Measurements from ENCODE around the gene BHMT2. TPM values are rescaled to one million over a fixed set of nuclear protein-coding genes. Genes with fewer than 3 reads are reported as not detected.

Gene BHMT2
- total RNA-seq, 1 donor from 2014 or later = not detected

- Mint-ChIP-seq H3K9me3 (no peaks in the 10 kb centered on the region), H3K4me1 (ENCODE audit: unreplicated experiment) (peaks cover 7% of the 10 kb centered on the region), H3K4me3 (no peak overlapping the region), H3K27ac (no peak overlapping the region), H3K27me3 (peaks cover 43% of the 10 kb centered on the region), H3K36me3 (no peaks in the 10 kb centered on the region)
- DNase-seq (ENCODE audit: extremely low spot score, unreplicated experiment) = no peak
- peak; percentile 27 for TF ChIP-seq CTCF (conservative IDR thresholded peaks at IDR 0.05)
Measured at GRCh38 chr5:79105868-79106267, 36.3 kb downstream of the BHMT2 start.

- H3K27ac Mint-ChIP-seq = no peak overlapping the region
- no peak for TF ChIP-seq CTCF (conservative IDR thresholded peaks at IDR 0.05)
- no peak overlapping the region for H3K4me3 Mint-ChIP-seq
- no peak for DNase-seq (ENCODE audit: extremely low spot score, unreplicated experiment)
- peaks cover 10% of the 10 kb centered on the region for H3K4me1 Mint-ChIP-seq (ENCODE audit: unreplicated experiment)
- no peaks in the 10 kb centered on the region for H3K36me3 Mint-ChIP-seq
- H3K27me3 Mint-ChIP-seq = peaks cover 56% of the 10 kb centered on the region
- H3K9me3 Mint-ChIP-seq = no peaks in the 10 kb centered on the region
Measured at GRCh38 chr5:79107020-79107796, 37.6 kb downstream of the BHMT2 start.

- Mint-ChIP-seq H3K4me3 (no peak overlapping the region), H3K27ac (no peak overlapping the region), H3K9me3 (no peaks in the 10 kb centered on the region), H3K36me3 (peaks cover 3% of the 10 kb centered on the region), H3K27me3 (peaks cover 65% of the 10 kb centered on the region), H3K4me1 (ENCODE audit: unreplicated experiment) (peaks cover 10% of the 10 kb centered on the region)
- no peak for DNase-seq (ENCODE audit: extremely low spot score, unreplicated experiment)
- no peak for TF ChIP-seq CTCF (conservative IDR thresholded peaks at IDR 0.05)
Measured at GRCh38 chr5:79108086-79108485, 38.5 kb downstream of the BHMT2 start.

- no peak overlapping the region for H3K27ac Mint-ChIP-seq
- H3K9me3 Mint-ChIP-seq = no peaks in the 10 kb centered on the region
- no peak overlapping the region for H3K4me3 Mint-ChIP-seq
- peaks cover 72% of the 10 kb centered on the region for H3K27me3 Mint-ChIP-seq
- peaks cover 3% of the 10 kb centered on the region for H3K36me3 Mint-ChIP-seq
- no peak for TF ChIP-seq CTCF (conservative IDR thresholded peaks at IDR 0.05)
- no peak for DNase-seq (ENCODE audit: extremely low spot score, unreplicated experiment)
- peaks cover 10% of the 10 kb centered on the region for H3K4me1 Mint-ChIP-seq (ENCODE audit: unreplicated experiment)
Measured at GRCh38 chr5:79108792-79109191, 39.2 kb downstream of the BHMT2 start.

- Mint-ChIP-seq H3K9me3 (no peaks in the 10 kb centered on the region), H3K4me3 (no peak overlapping the region), H3K4me1 (ENCODE audit: unreplicated experiment) (peaks cover 10% of the 10 kb centered on the region), H3K27me3 (peaks cover 80% of the 10 kb centered on the region), H3K27ac (no peak overlapping the region), H3K36me3 (peaks cover 3% of the 10 kb centered on the region)
- DNase-seq (ENCODE audit: extremely low spot score, unreplicated experiment) = no peak
- peak; percentile 67 for TF ChIP-seq CTCF (conservative IDR thresholded peaks at IDR 0.05)
Measured at GRCh38 chr5:79109527-79110492, 40.2 kb downstream of the BHMT2 start.

Measured in type B pancreatic cell (in vitro differentiated cells).